Prostate gland (tissue), 2 donors: ENCODE data around the gene NT5DC4.

Experiments used
- CTCF ChIP-seq, 4 experiments: fragments of 200-600 bp in 2 of 4; fragments of 450-650 bp in 2 of 4; sonication (generic) in 2 of 4; IDR thresholded peaks; 1 replicate in 3 of 4; 2 replicates in 1 of 4; pipeline ENCODE4 v1.5.1; 2016 to 2019; ENCODE audit warnings: antibody characterized with exemption in 4 of 4, mild to moderate bottlenecking in 2 of 4, moderate library complexity in 2 of 4
- POLR2AphosphoS5 ChIP-seq: sonication (generic); formaldehyde crosslinking; IDR thresholded peaks from one replicate; pipeline ENCODE4 v1.6.1; 2017; ENCODE audit warnings: antibody characterized with exemption

GRCh38 chr2:112725545-112726457 is 5.0 kb downstream of the NT5DC4 start:
- TF ChIP-seq POLR2AphosphoS5, result no peak
- TF ChIP-seq CTCF (IDR thresholded peaks at IDR 0.05), result no peak
